ENCODE data around the gene NALCN. TPM values are rescaled to one million over a fixed set of nuclear protein-coding genes. Genes with fewer than 3 reads are reported as not detected.

The NALCN gene
- total RNA-seq, 1 experiment from 2014 or later, result 0.52 TPM

DNA sequence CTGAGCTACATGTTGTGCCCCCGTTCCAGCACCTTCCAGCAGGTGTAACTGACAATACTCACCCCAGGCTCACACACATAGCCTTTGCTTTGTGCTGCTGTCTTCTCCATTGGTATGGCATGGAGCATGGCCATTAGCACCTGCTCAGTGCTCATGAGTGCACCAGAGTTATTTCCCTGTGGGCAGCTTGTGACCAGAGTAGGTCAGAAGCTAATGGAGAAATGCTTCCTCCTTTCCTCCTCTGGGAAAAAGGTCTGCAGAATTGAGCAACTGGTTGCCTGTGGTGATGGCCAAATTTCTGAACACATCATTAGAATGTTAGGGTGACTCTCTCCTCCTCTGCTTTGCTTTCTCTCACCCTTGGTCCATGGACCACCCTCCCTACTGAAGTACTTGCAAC lies 397.2 kb downstream of the NALCN start:
- H3K9me3 ChIP-seq (ENCODE audit: low read depth, low read length, poor library complexity, severe bottlenecking), result no peaks in the 10 kb centered on the region
- CTCF ChIA-PET, result no interaction called here
- TF ChIP-seq EZH2 (IDR thresholded peaks at IDR 0.05; ENCODE audit: borderline replicate concordance, low read depth, low read length, poor library complexity, severe bottlenecking), result no peak
- peaks cover 15% of the 10 kb centered on the region for H3K27me3 ChIP-seq (replicated peaks; ENCODE audit: insufficient read depth, low read depth, low read length, poor library complexity)
- DNase-seq (ENCODE audit: low spot score), result no peak
- POLR2A ChIA-PET (ENCODE audit: low non-redundant PET), result no interaction called here
- BruUV-seq (replicated peaks), result no TSS peak
- intact Hi-C loops (cut with micrococcal nuclease; ENCODE audit: unreplicated experiment), result no loop called here
- no peak overlapping the region for H3K27ac ChIP-seq (ENCODE audit: low read depth, low read length, poor library complexity, severe bottlenecking)
- no peak overlapping the region for H3K4me3 ChIP-seq (ENCODE audit: low read depth, low read length, poor library complexity, severe bottlenecking)
- H3K36me3 ChIP-seq (ENCODE audit: insufficient read depth, low read length, poor library complexity, severe bottlenecking), result no peaks in the 10 kb centered on the region
- no peaks in the 10 kb centered on the region for H3K4me1 ChIP-seq (ENCODE audit: insufficient read depth, low read length, poor library complexity, severe bottlenecking)

- intact Hi-C loops (cut with micrococcal nuclease; ENCODE audit: unreplicated experiment), result no loop called here
- ChIA-PET POLR2A (ENCODE audit: low non-redundant PET) (no interaction called here), CTCF (no interaction called here)
- TF ChIP-seq EZH2 (IDR thresholded peaks at IDR 0.05; ENCODE audit: borderline replicate concordance, low read depth, low read length, poor library complexity, severe bottlenecking), result no peak
- TF ChIP-seq, protein P1, sequence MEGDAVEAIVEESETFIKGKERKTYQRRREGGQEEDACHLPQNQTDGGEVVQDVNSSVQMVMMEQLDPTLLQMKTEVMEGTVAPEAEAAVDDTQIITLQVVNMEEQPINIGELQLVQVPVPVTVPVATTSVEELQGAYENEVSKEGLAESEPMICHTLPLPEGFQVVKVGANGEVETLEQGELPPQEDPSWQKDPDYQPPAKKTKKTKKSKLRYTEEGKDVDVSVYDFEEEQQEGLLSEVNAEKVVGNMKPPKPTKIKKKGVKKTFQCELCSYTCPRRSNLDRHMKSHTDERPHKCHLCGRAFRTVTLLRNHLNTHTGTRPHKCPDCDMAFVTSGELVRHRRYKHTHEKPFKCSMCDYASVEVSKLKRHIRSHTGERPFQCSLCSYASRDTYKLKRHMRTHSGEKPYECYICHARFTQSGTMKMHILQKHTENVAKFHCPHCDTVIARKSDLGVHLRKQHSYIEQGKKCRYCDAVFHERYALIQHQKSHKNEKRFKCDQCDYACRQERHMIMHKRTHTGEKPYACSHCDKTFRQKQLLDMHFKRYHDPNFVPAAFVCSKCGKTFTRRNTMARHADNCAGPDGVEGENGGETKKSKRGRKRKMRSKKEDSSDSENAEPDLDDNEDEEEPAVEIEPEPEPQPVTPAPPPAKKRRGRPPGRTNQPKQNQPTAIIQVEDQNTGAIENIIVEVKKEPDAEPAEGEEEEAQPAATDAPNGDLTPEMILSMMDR (conservative IDR thresholded peaks at IDR 0.05; ENCODE audit: low read depth, low read length), result no peak
- H3K4me1 ChIP-seq (ENCODE audit: insufficient read depth, low read length, poor library complexity, severe bottlenecking), result no peaks in the 10 kb centered on the region
- no peak for DNase-seq (ENCODE audit: low spot score)
- H3K4me3 ChIP-seq (ENCODE audit: low read depth, low read length, poor library complexity, severe bottlenecking), result no peak overlapping the region
- no peaks in the 10 kb centered on the region for H3K9me3 ChIP-seq (ENCODE audit: low read depth, low read length, poor library complexity, severe bottlenecking)
- peaks cover 15% of the 10 kb centered on the region for H3K27me3 ChIP-seq (replicated peaks; ENCODE audit: insufficient read depth, low read depth, low read length, poor library complexity)
- no TSS peak for BruUV-seq (replicated peaks)
- H3K36me3 ChIP-seq (ENCODE audit: insufficient read depth, low read length, poor library complexity, severe bottlenecking), result no peaks in the 10 kb centered on the region
- no peak overlapping the region for H3K27ac ChIP-seq (ENCODE audit: low read depth, low read length, poor library complexity, severe bottlenecking)
Measured at GRCh38 chr13:101018720-101019119, 397.6 kb downstream of the NALCN start.

GRCh38 chr13:101017123-101017872 lies 399.0 kb downstream of the NALCN start:
- ChIA-PET CTCF (no interaction called here), POLR2A (ENCODE audit: low non-redundant PET) (no interaction called here)

More at GRCh38 chr13:101017123-101017872, 399.0 kb downstream of the NALCN start:
- H3K4me1 ChIP-seq (ENCODE audit: insufficient read depth, low read length, poor library complexity, severe bottlenecking), result no peaks in the 10 kb centered on the region
- no peak overlapping the region for H3K27ac ChIP-seq (ENCODE audit: low read depth, low read length, poor library complexity, severe bottlenecking)
- intact Hi-C loops (cut with micrococcal nuclease; ENCODE audit: unreplicated experiment), result no loop called here
- no TSS peak for BruUV-seq (replicated peaks)
- no peak overlapping the region for H3K4me3 ChIP-seq (ENCODE audit: low read depth, low read length, poor library complexity, severe bottlenecking)
- H3K27me3 ChIP-seq (replicated peaks; ENCODE audit: insufficient read depth, low read depth, low read length, poor library complexity), result peaks cover 15% of the 10 kb centered on the region
- TF ChIP-seq, protein P1 (conservative IDR thresholded peaks at IDR 0.05; ENCODE audit: low read depth, low read length), result no peak
- TF ChIP-seq EZH2 (IDR thresholded peaks at IDR 0.05; ENCODE audit: borderline replicate concordance, low read depth, low read length, poor library complexity, severe bottlenecking), result no peak
- DNase-seq (ENCODE audit: low spot score), result no peak
- no peaks in the 10 kb centered on the region for H3K36me3 ChIP-seq (ENCODE audit: insufficient read depth, low read length, poor library complexity, severe bottlenecking)
- no peaks in the 10 kb centered on the region for H3K9me3 ChIP-seq (ENCODE audit: low read depth, low read length, poor library complexity, severe bottlenecking)
